ENCODE measurements around the gene RBMY1J.
"Not testable (repeated sequence)": the region's sequence is repeated elsewhere in the genome, so short reads cannot be mapped to it uniquely, and the experiment has no call there.

Gene RBMY1J

GRCh38 chrY:22403110-22403509, at the start of gene RBMY1J:
Gene RBMY1J (plus strand): TSS chrY:22403410. CDS start chrY:22405448, 2,038 bp downstream.
- DNase-seq (ENCODE audit: low read depth) = not testable (repeated sequence)

GRCh38 chrY:22367416-22367815, 35.8 kb upstream of the RBMY1J start:
- DNase-seq (ENCODE audit: low read depth) = no peak

GRCh38 chrY:22370623-22371022, 32.6 kb upstream of the RBMY1J start:
- no peak for DNase-seq (ENCODE audit: low read depth)

- DNase-seq (ENCODE audit: low read depth) = no peak
Measured at GRCh38 chrY:22373494-22373893, 29.7 kb upstream of the RBMY1J start.

- DNase-seq (ENCODE audit: low read depth) = not testable (repeated sequence)
Measured at GRCh38 chrY:22444718-22445396, 41.6 kb downstream of the RBMY1J start.

- DNase-seq (ENCODE audit: low read depth) = not testable (repeated sequence)
Measured at GRCh38 chrY:22455522-22455921, 52.3 kb downstream of the RBMY1J start.

- DNase-seq (ENCODE audit: low read depth) = not testable (repeated sequence)
Measured at GRCh38 chrY:22461962-22462361, 58.8 kb downstream of the RBMY1J start.

All from stimulated activated CD4-positive, alpha-beta T cell treated with anti-CD3 and anti-CD28 coated beads, Interleukin-2, amount 100 ng/mL, for 4 hours (primary cell).